ENCODE measurements around the gene UVRAG. TPM values are rescaled to one million over a fixed set of nuclear protein-coding genes. Genes with fewer than 3 reads are reported as not detected.

UVRAG gene
- polyA plus RNA-seq, 1 donor (not counting 4 experiments of a cell fraction or from before 2014, with no cell fraction given) = 11.9 TPM

- Histone ChIP-seq H3K36me3 (ENCODE audit: control insufficient read depth in 2 of 2, extremely low read depth in 1 of 2, insufficient read depth in 2 of 2, low read length in 2 of 2) (peaks cover 0 to 2% of the 10 kb centered on the region in 2 experiments), H2AFZ (ENCODE audit: control insufficient read depth, low read length) (no peak overlapping the region), H3K27me3 (ENCODE audit: control insufficient read depth, extremely low read depth, insufficient read depth, low read length) (no peaks in the 10 kb centered on the region), H3K27ac (ENCODE audit: control insufficient read depth, insufficient read depth, low read length) (no peak overlapping the region), H3K79me2 (ENCODE audit: control insufficient read depth, insufficient read depth, low read length) (no peaks in the 10 kb centered on the region), H3K4me1 (ENCODE audit: control insufficient read depth, extremely low read depth, insufficient read depth, low read length) (no peaks in the 10 kb centered on the region), H4K20me1 (ENCODE audit: control insufficient read depth, extremely low read depth, insufficient read depth, low read length) (no peaks in the 10 kb centered on the region), H3K9me3 (ENCODE audit: control insufficient read depth, low read depth, low read length) (no peaks in the 10 kb centered on the region), H3K9ac (ENCODE audit: control insufficient read depth, extremely low read depth, insufficient read depth, low read length) (no peak overlapping the region), H3K4me2 (ENCODE audit: control insufficient read depth, extremely low read depth, insufficient read depth, low read depth, low read length) (no peak overlapping the region), H3K9me1 (ENCODE audit: control insufficient read depth, extremely low read depth, insufficient read depth, low read length) (no peaks in the 10 kb centered on the region), H3K4me3 (ENCODE audit: control insufficient read depth in 2 of 3, extremely low read depth in 1 of 3, insufficient read depth in 2 of 3, low read depth in 1 of 3, low read length in 3 of 3) (no peak overlapping the region)
- no peak for FAIRE-seq
- DNase-seq (ENCODE audit: low read depth, low spot score) = no peak
- dilution Hi-C loops (cut with MboI; ENCODE audit: extremely low pct_ligation_motif_present, low sequenced_read_pairs) = no loop called here
- TF ChIP-seq EZH2 (IDR thresholded peaks at IDR 0.05; ENCODE audit: low read length) = no peak
These were observed 166.5 kb downstream of the UVRAG start for GRCh38 chr11:75981546-75981945.

GRCh38 chr11:75982309-75982708 lies 167.3 kb downstream of the UVRAG start:
- Histone ChIP-seq H3K36me3 (ENCODE audit: control insufficient read depth in 2 of 2, extremely low read depth in 1 of 2, insufficient read depth in 2 of 2, low read length in 2 of 2) (peaks cover 0 to 2% of the 10 kb centered on the region in 2 experiments), H3K9me3 (ENCODE audit: control insufficient read depth, low read depth, low read length) (no peaks in the 10 kb centered on the region), H3K79me2 (ENCODE audit: control insufficient read depth, insufficient read depth, low read length) (no peaks in the 10 kb centered on the region), H3K4me1 (ENCODE audit: control insufficient read depth, extremely low read depth, insufficient read depth, low read length) (no peaks in the 10 kb centered on the region), H2AFZ (ENCODE audit: control insufficient read depth, low read length) (no peak overlapping the region), H3K27ac (ENCODE audit: control insufficient read depth, insufficient read depth, low read length) (no peak overlapping the region), H3K27me3 (ENCODE audit: control insufficient read depth, extremely low read depth, insufficient read depth, low read length) (no peaks in the 10 kb centered on the region), H3K4me2 (ENCODE audit: control insufficient read depth, extremely low read depth, insufficient read depth, low read depth, low read length) (no peak overlapping the region), H3K9ac (ENCODE audit: control insufficient read depth, extremely low read depth, insufficient read depth, low read length) (no peak overlapping the region), H4K20me1 (ENCODE audit: control insufficient read depth, extremely low read depth, insufficient read depth, low read length) (no peaks in the 10 kb centered on the region), H3K4me3 (ENCODE audit: control insufficient read depth in 2 of 3, extremely low read depth in 1 of 3, insufficient read depth in 2 of 3, low read depth in 1 of 3, low read length in 3 of 3) (no peak overlapping the region), H3K9me1 (ENCODE audit: control insufficient read depth, extremely low read depth, insufficient read depth, low read length) (no peaks in the 10 kb centered on the region)
- FAIRE-seq = no peak
- no peak for TF ChIP-seq CTCF (optimal IDR thresholded peaks at IDR 0.05 in 1 of 3, IDR thresholded peaks at IDR 0.05 in 1 of 3, conservative IDR thresholded peaks at IDR 0.05 in 1 of 3; ENCODE audit: extremely low read depth in 1 of 3, insufficient read depth in 2 of 3, low read length in 3 of 3)
- TF ChIP-seq EZH2 (IDR thresholded peaks at IDR 0.05; ENCODE audit: low read length) = no peak
- DNase-seq (ENCODE audit: low read depth, low spot score) = no peak
- dilution Hi-C loops (cut with MboI; ENCODE audit: extremely low pct_ligation_motif_present, low sequenced_read_pairs) = no loop called here

GRCh38 chr11:75986966-75987365 lies 172.0 kb downstream of the UVRAG start:
- no peak overlapping the region for H3K27ac ChIP-seq (ENCODE audit: control insufficient read depth, insufficient read depth, low read length)
- H4K20me1 ChIP-seq (ENCODE audit: control insufficient read depth, extremely low read depth, insufficient read depth, low read length) = no peaks in the 10 kb centered on the region
- no peaks in the 10 kb centered on the region for H3K9me3 ChIP-seq (ENCODE audit: control insufficient read depth, low read depth, low read length)
- no peak overlapping the region for H3K4me2 ChIP-seq (ENCODE audit: control insufficient read depth, extremely low read depth, insufficient read depth, low read depth, low read length)
- no peaks in the 10 kb centered on the region for H3K9me1 ChIP-seq (ENCODE audit: control insufficient read depth, extremely low read depth, insufficient read depth, low read length)
- dilution Hi-C loops (cut with MboI; ENCODE audit: extremely low pct_ligation_motif_present, low sequenced_read_pairs) = no loop called here
- no peaks in the 10 kb centered on the region for H3K4me1 ChIP-seq (ENCODE audit: control insufficient read depth, extremely low read depth, insufficient read depth, low read length)
- H3K4me3 ChIP-seq (ENCODE audit: control insufficient read depth in 2 of 3, extremely low read depth in 1 of 3, insufficient read depth in 2 of 3, low read depth in 1 of 3, low read length in 3 of 3) = no peak overlapping the region
- FAIRE-seq = no peak
- H3K79me2 ChIP-seq (ENCODE audit: control insufficient read depth, insufficient read depth, low read length) = no peaks in the 10 kb centered on the region
- no peak for TF ChIP-seq EZH2 (IDR thresholded peaks at IDR 0.05; ENCODE audit: low read length)
- no peak for TF ChIP-seq CTCF (optimal IDR thresholded peaks at IDR 0.05 in 1 of 3, IDR thresholded peaks at IDR 0.05 in 1 of 3, conservative IDR thresholded peaks at IDR 0.05 in 1 of 3; ENCODE audit: extremely low read depth in 1 of 3, insufficient read depth in 2 of 3, low read length in 3 of 3)
- H3K36me3 ChIP-seq (ENCODE audit: control insufficient read depth in 2 of 2, extremely low read depth in 1 of 2, insufficient read depth in 2 of 2, low read length in 2 of 2) = peaks cover 0 to 2% of the 10 kb centered on the region in 2 experiments
- no peaks in the 10 kb centered on the region for H3K27me3 ChIP-seq (ENCODE audit: control insufficient read depth, extremely low read depth, insufficient read depth, low read length)
- no peak for DNase-seq (ENCODE audit: low read depth, low spot score)
- H2AFZ ChIP-seq (ENCODE audit: control insufficient read depth, low read length) = no peak overlapping the region
- H3K9ac ChIP-seq (ENCODE audit: control insufficient read depth, extremely low read depth, insufficient read depth, low read length) = no peak overlapping the region
